Activated T-cell treated with anti-CD3 and anti-CD28 coated beads, Interleukin-2, amount 50 U/mL, for 48 hours (primary cell): ENCODE results near the gene ADCY4.
A peak's percentile ranks its signal among the peaks of the same experiment; 100 is the strongest.
"Not testable (repeated sequence)": the region's sequence is repeated elsewhere in the genome, so short reads cannot be mapped to it uniquely, and the experiment has no call there.

Experiments used
- DNase-seq, 2 experiments: peaks; one replicate each; pipeline ENCODE4 v3.0.0-alpha.2; 2020

Gene ADCY4

DNA sequence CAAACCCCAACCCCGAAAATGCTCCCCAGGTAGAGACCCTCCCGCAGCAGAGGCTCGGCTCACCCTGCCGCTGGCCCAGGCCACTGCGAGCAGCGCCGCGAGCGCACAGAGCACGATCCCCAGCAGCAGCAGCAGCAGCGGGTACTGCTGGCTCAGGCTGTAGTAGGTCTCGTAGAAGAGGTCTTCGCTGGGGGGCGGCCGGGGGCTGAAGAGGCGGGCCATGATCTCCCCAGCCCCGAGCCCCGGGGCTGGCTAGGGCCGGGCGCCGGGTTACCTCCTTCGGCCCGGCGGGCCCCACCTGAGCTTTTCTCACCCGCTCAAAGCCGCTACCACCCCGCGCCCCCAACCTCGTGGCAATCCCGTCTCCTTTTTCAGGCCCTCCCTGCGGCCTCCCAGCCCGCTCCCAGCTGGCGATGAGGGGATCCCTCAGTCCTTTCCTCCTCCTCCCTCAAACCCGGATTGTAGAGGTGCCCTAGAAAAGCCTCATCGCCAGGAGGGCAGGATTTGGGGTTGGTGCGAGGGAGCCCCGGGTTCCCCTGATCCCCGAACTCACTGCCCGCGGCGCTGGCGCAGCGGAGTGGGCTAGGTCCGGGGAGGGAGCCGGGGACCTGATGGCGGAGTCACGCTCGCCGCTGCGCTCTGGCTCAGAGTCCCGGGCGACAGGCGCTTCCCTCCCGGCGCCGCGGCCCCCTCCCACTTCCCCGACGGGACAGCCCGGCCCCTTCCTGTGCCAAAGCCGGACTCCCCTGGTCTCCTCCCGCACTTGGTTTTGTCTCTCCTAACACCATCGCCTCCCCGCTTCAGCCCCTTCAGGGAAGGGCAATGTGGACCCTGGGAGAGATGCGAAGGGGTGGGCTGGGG is at the start of gene ADCY4:
Gene ADCY4 (minus strand): TSS at position 641 of the 861 bp plus-strand sequence. CDS start 419 bp downstream, at position 222.
- DNase-seq = peak; percentile 47 to 57

- no peak for DNase-seq
These were observed 49.3 kb upstream of the ADCY4 start for GRCh38 chr14:24384169-24384568.

GRCh38 chr14:24382064-24382371 is 47.1 kb upstream of the ADCY4 start:
- DNase-seq = no peak

DNA sequence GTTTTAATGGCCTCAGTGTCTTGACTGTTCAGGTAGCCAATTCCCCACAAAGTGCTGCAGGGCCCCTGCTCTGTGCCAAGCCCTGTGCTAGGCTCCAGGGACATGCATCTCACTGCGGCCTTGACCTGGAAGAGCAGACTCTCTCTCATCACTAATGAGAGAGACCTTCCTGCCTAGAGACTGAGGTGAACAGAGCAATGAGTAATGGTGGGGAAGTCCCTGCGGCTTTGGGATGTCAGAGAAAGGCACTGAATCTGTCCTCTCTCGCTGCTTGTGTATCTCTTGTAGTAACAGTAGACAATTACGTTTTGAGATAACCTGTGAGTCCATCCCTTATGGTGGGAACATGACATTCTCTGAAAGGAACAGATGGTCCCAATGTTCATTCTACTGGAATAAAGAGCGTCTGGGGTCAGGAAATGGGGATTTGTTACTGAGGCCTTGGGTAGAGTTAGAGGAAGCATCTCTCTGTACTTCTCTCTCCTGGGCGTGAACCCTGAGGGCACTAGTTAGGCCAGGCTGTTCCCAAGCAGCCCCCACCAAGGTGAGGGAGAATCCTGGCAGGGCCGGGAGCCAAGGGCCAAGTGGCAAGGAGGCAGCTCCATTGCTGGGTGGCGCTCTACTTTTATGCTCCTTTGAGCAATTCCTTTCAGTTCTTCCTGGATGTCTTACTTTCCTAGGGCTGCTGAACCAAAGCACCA is 46.6 kb upstream of the ADCY4 start:
- no peak for DNase-seq

- DNase-seq = no peak
These were observed 45.2 kb upstream of the ADCY4 start for GRCh38 chr14:24379907-24380730.

GRCh38 chr14:24378981-24379906 is 44.4 kb upstream of the ADCY4 start:
- DNase-seq = no peak

DNA sequence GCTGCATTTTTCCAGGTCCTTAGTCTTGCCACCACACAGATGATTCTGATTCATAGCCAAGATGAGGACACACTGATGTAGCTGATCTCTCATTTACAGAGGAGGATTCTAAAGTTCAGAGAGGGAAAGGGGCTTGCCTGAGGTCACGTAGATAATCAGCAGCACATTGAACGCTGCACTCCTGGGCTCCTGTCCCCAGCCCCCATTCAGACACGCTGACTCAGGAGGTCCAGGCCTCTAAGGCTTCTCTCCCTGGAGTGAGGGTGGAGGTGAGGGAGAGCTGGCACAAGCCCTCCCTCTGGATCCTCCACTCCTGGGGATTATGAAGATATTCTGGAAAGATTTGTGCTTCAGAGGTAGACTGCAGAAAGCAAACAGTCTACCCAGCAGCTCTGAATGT is 43.5 kb upstream of the ADCY4 start:
- no peak for DNase-seq

- no peak for DNase-seq
These were observed 42.8 kb upstream of the ADCY4 start for GRCh38 chr14:24377657-24378056.

- DNase-seq = no peak
These were observed 42.3 kb upstream of the ADCY4 start for GRCh38 chr14:24377126-24377525.

DNA sequence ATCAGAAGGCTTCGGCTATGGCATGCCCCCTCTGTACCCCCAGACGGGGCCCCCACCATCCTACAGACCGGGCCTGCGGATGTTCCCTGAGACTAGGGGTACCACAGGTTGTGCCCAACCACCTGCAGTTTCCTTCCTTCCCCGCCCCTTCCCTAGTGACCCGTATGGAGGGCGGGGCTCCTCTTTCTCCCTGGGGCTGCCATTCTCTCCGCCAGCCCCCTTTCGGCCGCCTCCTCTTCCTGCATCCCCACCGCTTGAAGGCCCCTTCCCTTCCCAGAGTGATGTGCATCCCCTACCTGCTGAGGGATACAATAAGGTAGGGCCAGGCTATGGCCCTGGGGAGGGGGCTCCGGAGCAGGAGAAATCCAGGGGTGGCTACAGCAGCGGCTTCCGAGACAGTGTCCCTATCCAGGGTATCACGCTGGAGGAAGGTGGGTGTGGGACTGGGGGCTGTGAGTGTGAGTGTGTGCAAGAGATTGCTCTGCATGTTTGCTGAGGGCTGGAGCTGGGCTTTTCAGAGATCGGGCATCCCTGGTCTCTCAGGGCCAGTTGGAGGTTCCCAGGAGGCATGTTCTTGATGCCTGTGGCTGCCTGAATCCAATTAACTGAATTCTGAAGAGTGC is 41.7 kb upstream of the ADCY4 start:
- no peak for DNase-seq

DNA sequence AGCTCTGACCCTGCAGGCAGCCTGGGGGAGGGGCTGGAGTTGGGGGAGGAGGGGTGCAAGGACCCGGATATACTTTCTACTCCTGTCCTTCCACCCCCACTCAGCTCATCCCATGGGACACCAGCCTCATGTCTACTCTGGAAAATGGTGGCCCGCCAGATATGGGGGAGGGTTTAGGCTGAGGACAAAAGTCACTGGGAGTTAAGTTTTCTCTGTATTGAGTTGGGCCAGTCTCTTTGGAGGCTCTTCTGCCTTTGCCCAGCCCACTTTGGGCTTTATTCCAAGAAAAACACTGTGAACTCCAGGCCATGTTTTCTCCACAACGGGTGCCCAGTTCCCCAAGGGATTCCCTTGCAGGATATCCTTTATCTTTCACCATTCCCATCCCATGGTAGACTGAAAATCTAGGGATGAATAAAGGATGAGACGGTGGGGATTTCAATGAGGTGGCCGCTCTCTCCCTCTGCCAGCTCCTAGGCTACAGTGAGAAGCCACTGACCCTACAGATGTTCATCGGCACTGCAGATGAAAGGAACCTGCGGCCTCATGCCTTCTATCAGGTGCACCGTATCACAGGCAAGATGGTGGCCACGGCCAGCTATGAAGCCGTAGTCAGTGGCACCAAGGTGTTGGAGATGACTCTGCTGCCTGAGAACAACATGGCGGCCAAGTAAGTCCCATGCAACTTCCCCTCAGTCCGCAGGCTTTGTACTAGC is 38.0 kb upstream of the ADCY4 start:
- no peak for DNase-seq

GRCh38 chr14:24371605-24372004 is 36.7 kb upstream of the ADCY4 start:
- not testable (repeated sequence) for DNase-seq

DNA sequence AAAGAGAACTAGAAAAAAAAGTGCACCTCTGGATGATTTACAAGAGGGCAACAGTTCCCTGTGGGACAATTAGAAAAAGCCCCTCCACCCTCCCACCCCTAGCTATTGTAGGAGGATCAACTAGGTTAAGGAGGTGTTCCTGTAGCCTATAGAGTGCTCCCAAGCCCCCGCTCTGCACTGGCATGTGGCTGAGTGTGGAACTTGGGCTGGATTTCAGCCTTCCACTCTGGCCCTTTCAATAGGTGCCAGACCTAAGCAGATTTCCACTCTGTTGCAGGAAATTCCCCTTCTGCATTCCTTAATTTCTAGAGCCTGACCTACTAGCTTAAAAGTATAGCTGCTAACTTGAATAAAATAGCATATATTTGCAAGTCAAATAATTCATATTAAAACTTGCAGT is 35.9 kb upstream of the ADCY4 start:
- no peak for DNase-seq

GRCh38 chr14:24369907-24370687 is 35.2 kb upstream of the ADCY4 start:
- no peak for DNase-seq

GRCh38 chr14:24369463-24369862 is 34.6 kb upstream of the ADCY4 start:
- DNase-seq = no peak

DNA sequence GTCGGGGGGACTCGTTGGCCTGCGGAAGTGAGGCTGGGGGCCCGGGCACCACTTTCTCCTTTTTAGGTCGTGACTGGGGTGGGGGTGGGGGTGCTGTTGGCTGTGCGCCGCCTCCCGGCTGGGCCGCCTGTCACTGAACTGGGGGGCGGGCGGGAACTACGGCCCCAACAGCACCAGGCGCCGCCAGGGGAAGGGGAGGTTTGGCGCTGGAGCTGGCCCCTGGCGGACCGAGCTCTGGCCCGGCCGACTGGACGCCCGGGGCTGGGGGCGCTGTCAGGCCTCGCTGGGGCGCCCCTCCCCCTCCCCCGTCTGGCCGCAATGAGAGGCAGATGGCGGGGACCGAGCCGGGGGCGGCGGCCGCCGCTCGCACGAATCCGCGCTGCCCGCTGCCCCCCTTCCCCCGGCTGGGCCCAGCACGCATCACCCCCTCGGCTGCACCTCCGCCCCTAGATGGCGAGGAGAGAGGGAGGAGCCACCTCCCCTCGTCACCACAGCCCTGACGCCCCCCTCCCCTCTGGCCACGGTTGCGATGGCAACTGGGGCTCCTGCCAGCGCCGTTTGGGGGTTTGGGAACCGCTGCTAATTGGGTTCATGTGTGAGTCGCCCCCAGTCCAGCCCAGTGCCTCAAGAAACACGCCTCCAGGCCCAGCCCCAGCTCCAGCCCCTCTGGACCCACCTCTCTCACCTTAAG is 33.8 kb upstream of the ADCY4 start:
- DNase-seq = peak; percentile 25 to 29

GRCh38 chr14:24368212-24368561 is 33.3 kb upstream of the ADCY4 start:
- no peak for DNase-seq

GRCh38 chr14:24367514-24368211 is 32.8 kb upstream of the ADCY4 start, which contains the start of gene NFATC4:
NFATC4 (plus strand) TSS chr14:24368184; CDS start chr14:24368341, 157 bp downstream.
- peak; percentile 29 to 35 for DNase-seq
